HCT116 (cell line): ENCODE data around the gene CTNNA2. TPM values are rescaled to one million over a fixed set of nuclear protein-coding genes. Genes with fewer than 3 reads are reported as not detected.

Experiments
- ATAC-seq: fragments of 200-7000 bp; cut with Tn5 transposase; 2 replicates; pipeline ENCODE4 v1.9.1; 2020; ENCODE audit warnings: mild to moderate bottlenecking, moderate library complexity
- BruUV-seq: library from RNA; stranded (reverse); fragments of 400-500 nt; replicated peaks from 2 replicates; lab custom pipeline; 2021; lab: Mats Ljungman, UMichigan
- CTCF ChIA-PET: fragments of 300-600 bp; sonication (Branson Sonifier 250); formaldehyde crosslinking; loops from one replicate; lab custom pipeline; 2021; ENCODE audit warnings: antibody characterized with exemption; lab: Charles Lee
- POLR2A ChIA-PET: fragments of 300-600, 350-600 bp; sonication (Branson Sonifier 250); formaldehyde crosslinking; loops from one replicate; lab custom pipeline; 2021; ENCODE audit warnings: antibody characterized with exemption; lab: Charles Lee
- RAD21 ChIA-PET, 2 experiments: fragments of 300-600 bp; sonication (Branson Sonifier 250); formaldehyde crosslinking; loops; one replicate each; lab custom pipeline; 2023; ENCODE audit warnings: low total read pairs in 2 of 2; ENCODE audit not compliant: uncharacterized antibody in 2 of 2, unreplicated experiment in 2 of 2, low non-redundant PET in 1 of 2; lab: Charles Lee
- DNase-seq: peaks from one replicate; pipeline ENCODE4 v3.0.0-alpha.2; 2010; ENCODE audit warnings: low read depth, low spot score
- H2AFZ ChIP-seq: fragments of 200-600 bp; shearing (Covaris generic), sonication (generic); 2 replicates; pipeline ENCODE4 v1.6.1; 2017; ENCODE audit warnings: low read depth, mixed run types, mixed read lengths, antibody characterized with exemption, low read length; ENCODE audit not compliant: poor library complexity, severe bottlenecking
- H3K27ac ChIP-seq: 2 replicates; pipeline ENCODE4 v1.5.1; 2012; ENCODE audit warnings: low read depth, low read length
- H3K27me3 ChIP-seq: fragments of 200-600 bp; sonication (generic); 2 replicates; pipeline ENCODE4 v1.6.1; 2016; ENCODE audit warnings: mixed run types, low read length, mixed read lengths; ENCODE audit not compliant: insufficient read depth
- H3K36me3 ChIP-seq, 2 experiments: fragments of 200-500 bp in 1 of 2; fragments of 200-600 bp in 1 of 2; sonication (Bioruptor generic) in 1 of 2; sonication (generic) in 1 of 2; 2 replicates each; pipeline versions ENCODE4 v1.5.1 to v1.6.1; 2014 to 2016; ENCODE audit warnings: low read length in 2 of 2, inconsistent platforms in 1 of 2, mixed read lengths in 1 of 2, mixed run types in 1 of 2; ENCODE audit not compliant: insufficient read depth in 2 of 2, control insufficient read depth in 1 of 2
- H3K4me1 ChIP-seq, 2 experiments: fragments of 200-600 bp in 1 of 2; sonication (generic) in 1 of 2; 2 replicates each; pipeline versions ENCODE4 v1.5.1 to v1.6.1; 2012 to 2017; ENCODE audit warnings: low read length in 2 of 2, inconsistent platforms in 1 of 2, mild to moderate bottlenecking in 1 of 2, mixed read lengths in 1 of 2, mixed run types in 1 of 2, moderate library complexity in 1 of 2; ENCODE audit not compliant: insufficient read depth in 2 of 2, control insufficient read depth in 1 of 2
- H3K4me2 ChIP-seq: fragments of 200-600 bp; sonication (generic); 2 replicates; pipeline ENCODE4 v1.6.1; 2017; ENCODE audit warnings: mixed run types, low read length, mixed read lengths
- H3K4me3 ChIP-seq, 2 experiments: fragments of 200-600 bp in 1 of 2; sonication (generic) in 1 of 2; replicated peaks in 1 of 2; 2 replicates each; pipeline ENCODE4 v1.5.1; 2011 to 2016; ENCODE audit warnings: low read length in 2 of 2, control low read depth in 1 of 2, low read depth in 1 of 2, mild to moderate bottlenecking in 1 of 2, mixed read lengths in 1 of 2, mixed run types in 1 of 2
- H3K79me2 ChIP-seq: fragments of 200-600 bp; sonication (generic); 2 replicates; pipeline ENCODE4 v1.6.1; 2017; ENCODE audit warnings: mild to moderate bottlenecking, mixed run types, low read length, moderate library complexity, mixed read lengths; ENCODE audit not compliant: insufficient read depth
- H3K9ac ChIP-seq: fragments of 200-600 bp; sonication (generic); 2 replicates; pipeline ENCODE4 v1.6.1; 2016; ENCODE audit warnings: low read length, mixed read lengths
- H3K9me2 ChIP-seq: fragments of 200-600 bp; sonication (generic), shearing (Covaris generic); 2 replicates; pipeline ENCODE4 v1.6.1; 2017; ENCODE audit warnings: mixed run types, mild to moderate bottlenecking, moderate library complexity; ENCODE audit not compliant: insufficient read depth
- H3K9me3 ChIP-seq, 2 experiments: fragments of 200-500 bp in 1 of 2; fragments of 200-600 bp in 1 of 2; sonication (Bioruptor generic) in 1 of 2; sonication (generic) in 1 of 2; 2 replicates each; pipeline ENCODE4 v1.6.1; 2014 to 2017; ENCODE audit warnings: low read length in 2 of 2, mixed read lengths in 2 of 2, inconsistent platforms in 1 of 2, low read depth in 1 of 2, mild to moderate bottlenecking in 1 of 2, mixed run types in 1 of 2, moderate library complexity in 1 of 2; ENCODE audit not compliant: control insufficient read depth in 1 of 2, insufficient read depth in 1 of 2
- H4K20me1 ChIP-seq: fragments of 200-600 bp; sonication (generic), shearing (Covaris generic); 2 replicates; pipeline ENCODE4 v1.6.1; 2017; ENCODE audit warnings: mixed run types, mild to moderate bottlenecking, moderate library complexity; ENCODE audit not compliant: insufficient read depth
- CBX3 ChIP-seq: IDR thresholded peaks from 2 replicates; pipeline ENCODE4 v1.6.1; 2012; ENCODE audit warnings: low read depth
- CEBPB ChIP-seq: IDR thresholded peaks from 2 replicates; pipeline ENCODE4 v1.6.1; 2012; ENCODE audit warnings: low read depth
- ELF1 ChIP-seq: IDR thresholded peaks from 2 replicates; pipeline ENCODE4 v1.6.1; 2012; ENCODE audit warnings: low read depth, borderline replicate concordance
- EZH2 ChIP-seq: fragments of 200-600 bp; sonication (generic); IDR thresholded peaks from 2 replicates; pipeline ENCODE4 v1.6.1; 2017; ENCODE audit warnings: antibody characterized with exemption, mixed run types
- FOSL1 ChIP-seq: IDR thresholded peaks from 2 replicates; pipeline ENCODE4 v1.6.1; 2012; ENCODE audit warnings: low read depth
- JUND ChIP-seq: IDR thresholded peaks from 2 replicates; pipeline ENCODE4 v1.6.1; 2012
- POLR2A ChIP-seq: IDR thresholded peaks from 2 replicates; pipeline ENCODE4 v1.7.0; 2011; ENCODE audit warnings: borderline replicate concordance; ENCODE audit not compliant: insufficient read depth, insufficient read length; ENCODE audit errors: extremely low read depth
- POLR2AphosphoS5 ChIP-seq: IDR thresholded peaks from 2 replicates; pipeline ENCODE4 v1.6.1; 2011; ENCODE audit warnings: mild to moderate bottlenecking, low read depth, low read length, moderate library complexity
- RAD21 ChIP-seq: IDR thresholded peaks from 2 replicates; pipeline ENCODE4 v1.6.1; 2012; ENCODE audit warnings: low read depth, mild to moderate bottlenecking
- SIN3A ChIP-seq: IDR thresholded peaks from 2 replicates; pipeline ENCODE4 v1.6.1; 2012; ENCODE audit warnings: low read depth
- TCF7L2 ChIP-seq: IDR thresholded peaks from 2 replicates; pipeline ENCODE4 v1.7.0; 2011; ENCODE audit warnings: borderline replicate concordance, inconsistent platforms; ENCODE audit not compliant: insufficient read depth, insufficient read length; ENCODE audit errors: extremely low read depth
- YY1 ChIP-seq: IDR thresholded peaks from 2 replicates; pipeline ENCODE4 v1.6.1; 2011; ENCODE audit warnings: low read length, low read depth, moderate library complexity, mild to moderate bottlenecking; ENCODE audit not compliant: insufficient replicate concordance; ENCODE audit errors: extremely low read depth
- ZFX ChIP-seq: fragments of 450-650 bp; IDR thresholded peaks from 2 replicates; pipeline ENCODE4 v1.6.1; 2017
- ZNF274 ChIP-seq: fragments of 200-500 bp; sonication (Bioruptor generic); IDR thresholded peaks from 2 replicates; pipeline ENCODE4 v1.6.1; 2014; ENCODE audit warnings: mild to moderate bottlenecking, low read depth, low read length, inconsistent platforms
- intact Hi-C: fragments of 100-400 bp; cut with micrococcal nuclease; formaldehyde crosslinking; loops from 2 replicates; pipeline ENCODE4 v1.10.0; 2022
- total RNA-seq: library from RNA; stranded (reverse); gene quantifications from one replicate; pipeline ENCODE4 v1.2.1, GENCODE V29; 2021; ENCODE audit not compliant: unreplicated experiment
- TF ChIP-seq, protein P1 (sequence below): IDR thresholded peaks from 2 replicates; pipeline ENCODE4 v1.6.1; 2012
- TF ChIP-seq, protein P2 (sequence below), 3 experiments: fragments of 200-600 bp in 1 of 3; sonication (generic) in 1 of 3; IDR thresholded peaks in 2 of 3; conservative IDR thresholded peaks in 1 of 3; 2 replicates each; pipeline ENCODE4 v1.5.1; 2012 to 2017; ENCODE audit warnings: low read depth in 2 of 3, low read length in 2 of 3, antibody characterized with exemption in 1 of 3, borderline replicate concordance in 1 of 3, control low read depth in 1 of 3, mild to moderate bottlenecking in 1 of 3, mixed read lengths in 1 of 3, mixed run types in 1 of 3, moderate library complexity in 1 of 3; ENCODE audit not compliant: insufficient read depth in 1 of 3
- TF ChIP-seq, protein P3 (sequence below): IDR thresholded peaks from 2 replicates; pipeline ENCODE4 v1.6.1; 2012
- TF ChIP-seq, protein P4 (sequence below): IDR thresholded peaks from 2 replicates; pipeline ENCODE4 v1.6.1; 2012; ENCODE audit warnings: low read depth

The CTNNA2 gene
- total RNA-seq, 1 experiment from 2014 or later, result not detected

DNA sequence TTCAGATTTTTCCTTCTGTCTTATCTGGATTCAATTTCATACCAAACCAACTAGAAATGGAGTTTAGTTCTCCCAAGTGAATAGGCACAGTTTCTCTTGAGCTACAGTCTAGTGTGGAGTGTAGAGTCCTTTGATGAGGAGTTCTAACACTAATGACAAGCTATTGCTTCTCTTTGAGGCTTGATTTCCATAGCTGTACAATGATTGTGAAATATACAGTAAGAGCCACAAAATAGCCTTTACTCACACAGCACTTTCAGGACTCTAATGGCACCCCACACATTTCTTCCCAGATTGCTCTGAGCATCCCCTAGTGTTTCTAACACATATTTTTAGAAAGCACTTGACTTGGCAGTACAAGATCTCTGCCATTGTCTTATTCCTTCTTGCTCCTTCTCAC lies 638.4 kb downstream of the CTNNA2 start:
- Histone ChIP-seq H3K27me3 (no peaks in the 10 kb centered on the region), H3K9me2 (no peaks in the 10 kb centered on the region), H3K4me2 (no peak overlapping the region), H3K36me3 (no peaks in the 10 kb centered on the region), H3K79me2 (no peaks in the 10 kb centered on the region), H3K9me3 (peaks cover 4 to 5% of the 10 kb centered on the region in 2 experiments; a peak in 2 of 4 replicates), H3K4me1 (no peaks in the 10 kb centered on the region), H2AFZ (no peak overlapping the region), H4K20me1 (no peaks in the 10 kb centered on the region), H3K27ac (no peak overlapping the region), H3K9ac (no peak overlapping the region), H3K4me3 (no peak overlapping the region)
- ChIA-PET POLR2A (no interaction called here), CTCF (no interaction called here), RAD21 (no interaction called here)
- intact Hi-C loops, result no loop called here
- TF ChIP-seq, protein P1, sequence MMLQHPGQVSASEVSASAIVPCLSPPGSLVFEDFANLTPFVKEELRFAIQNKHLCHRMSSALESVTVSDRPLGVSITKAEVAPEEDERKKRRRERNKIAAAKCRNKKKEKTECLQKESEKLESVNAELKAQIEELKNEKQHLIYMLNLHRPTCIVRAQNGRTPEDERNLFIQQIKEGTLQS, result no peak
- TF ChIP-seq JUND (no peak), TCF7L2 (no peak), POLR2AphosphoS5 (no peak), ELF1 (no peak), SIN3A (no peak), POLR2A (no peak), RAD21 (no peak), FOSL1 (no peak), ZFX (no peak), CBX3 (no peak), EZH2 (no peak), YY1 (no peak), CEBPB (no peak), ZNF274 (no peak)
- TF ChIP-seq, protein P2, sequence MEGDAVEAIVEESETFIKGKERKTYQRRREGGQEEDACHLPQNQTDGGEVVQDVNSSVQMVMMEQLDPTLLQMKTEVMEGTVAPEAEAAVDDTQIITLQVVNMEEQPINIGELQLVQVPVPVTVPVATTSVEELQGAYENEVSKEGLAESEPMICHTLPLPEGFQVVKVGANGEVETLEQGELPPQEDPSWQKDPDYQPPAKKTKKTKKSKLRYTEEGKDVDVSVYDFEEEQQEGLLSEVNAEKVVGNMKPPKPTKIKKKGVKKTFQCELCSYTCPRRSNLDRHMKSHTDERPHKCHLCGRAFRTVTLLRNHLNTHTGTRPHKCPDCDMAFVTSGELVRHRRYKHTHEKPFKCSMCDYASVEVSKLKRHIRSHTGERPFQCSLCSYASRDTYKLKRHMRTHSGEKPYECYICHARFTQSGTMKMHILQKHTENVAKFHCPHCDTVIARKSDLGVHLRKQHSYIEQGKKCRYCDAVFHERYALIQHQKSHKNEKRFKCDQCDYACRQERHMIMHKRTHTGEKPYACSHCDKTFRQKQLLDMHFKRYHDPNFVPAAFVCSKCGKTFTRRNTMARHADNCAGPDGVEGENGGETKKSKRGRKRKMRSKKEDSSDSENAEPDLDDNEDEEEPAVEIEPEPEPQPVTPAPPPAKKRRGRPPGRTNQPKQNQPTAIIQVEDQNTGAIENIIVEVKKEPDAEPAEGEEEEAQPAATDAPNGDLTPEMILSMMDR (IDR thresholded peaks at IDR 0.05 in 2 of 3, conservative IDR thresholded peaks at IDR 0.05 in 1 of 3; ENCODE audit: borderline replicate concordance in 1 of 3, insufficient read depth in 1 of 3, low read depth in 2 of 3, low read length in 2 of 3), result no peak
- TF ChIP-seq, protein P3, sequence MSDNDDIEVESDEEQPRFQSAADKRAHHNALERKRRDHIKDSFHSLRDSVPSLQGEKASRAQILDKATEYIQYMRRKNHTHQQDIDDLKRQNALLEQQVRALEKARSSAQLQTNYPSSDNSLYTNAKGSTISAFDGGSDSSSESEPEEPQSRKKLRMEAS, result no peak
- TF ChIP-seq, protein P4, sequence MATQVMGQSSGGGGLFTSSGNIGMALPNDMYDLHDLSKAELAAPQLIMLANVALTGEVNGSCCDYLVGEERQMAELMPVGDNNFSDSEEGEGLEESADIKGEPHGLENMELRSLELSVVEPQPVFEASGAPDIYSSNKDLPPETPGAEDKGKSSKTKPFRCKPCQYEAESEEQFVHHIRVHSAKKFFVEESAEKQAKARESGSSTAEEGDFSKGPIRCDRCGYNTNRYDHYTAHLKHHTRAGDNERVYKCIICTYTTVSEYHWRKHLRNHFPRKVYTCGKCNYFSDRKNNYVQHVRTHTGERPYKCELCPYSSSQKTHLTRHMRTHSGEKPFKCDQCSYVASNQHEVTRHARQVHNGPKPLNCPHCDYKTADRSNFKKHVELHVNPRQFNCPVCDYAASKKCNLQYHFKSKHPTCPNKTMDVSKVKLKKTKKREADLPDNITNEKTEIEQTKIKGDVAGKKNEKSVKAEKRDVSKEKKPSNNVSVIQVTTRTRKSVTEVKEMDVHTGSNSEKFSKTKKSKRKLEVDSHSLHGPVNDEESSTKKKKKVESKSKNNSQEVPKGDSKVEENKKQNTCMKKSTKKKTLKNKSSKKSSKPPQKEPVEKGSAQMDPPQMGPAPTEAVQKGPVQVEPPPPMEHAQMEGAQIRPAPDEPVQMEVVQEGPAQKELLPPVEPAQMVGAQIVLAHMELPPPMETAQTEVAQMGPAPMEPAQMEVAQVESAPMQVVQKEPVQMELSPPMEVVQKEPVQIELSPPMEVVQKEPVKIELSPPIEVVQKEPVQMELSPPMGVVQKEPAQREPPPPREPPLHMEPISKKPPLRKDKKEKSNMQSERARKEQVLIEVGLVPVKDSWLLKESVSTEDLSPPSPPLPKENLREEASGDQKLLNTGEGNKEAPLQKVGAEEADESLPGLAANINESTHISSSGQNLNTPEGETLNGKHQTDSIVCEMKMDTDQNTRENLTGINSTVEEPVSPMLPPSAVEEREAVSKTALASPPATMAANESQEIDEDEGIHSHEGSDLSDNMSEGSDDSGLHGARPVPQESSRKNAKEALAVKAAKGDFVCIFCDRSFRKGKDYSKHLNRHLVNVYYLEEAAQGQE, result no peak
- DNase-seq, result no peak
- BruUV-seq, result no TSS peak
- no peak for ATAC-seq
